Activated CD4-positive, alpha-beta T cell treated with anti-CD3 and anti-CD28 coated beads for 36 hours (primary cell): ENCODE measurements around the gene ATP9A. TPM values are rescaled to one million over a fixed set of nuclear protein-coding genes. Genes with fewer than 3 reads are reported as not detected.
A peak's percentile ranks its signal among the peaks of the same experiment; 100 is the strongest.
"Not testable (repeated sequence)": the region's sequence is repeated elsewhere in the genome, so short reads cannot be mapped to it uniquely, and the experiment has no call there.

Experiments
- ATAC-seq: fragments of 200-7000 bp; cut with Tn5 transposase; one replicate; pipeline ENCODE4 v1.10.0; 2021; ENCODE audit warnings: mild to moderate bottlenecking, moderate library complexity
- CTCF ChIA-PET: fragments of 350-600 bp; sonication (Branson Sonifier 250); formaldehyde crosslinking; loops from one replicate; lab custom pipeline; 2021; ENCODE audit warnings: antibody characterized with exemption; lab: Charles Lee
- POLR2A ChIA-PET: fragments of 350-600 bp; sonication (Branson Sonifier 250); formaldehyde crosslinking; loops from one replicate; lab custom pipeline; 2021; ENCODE audit warnings: antibody characterized with exemption, inconsistent platforms; lab: Charles Lee
- DNase-seq: peaks from one replicate; pipeline ENCODE4 v3.0.0-alpha.2; 2020
- H3K27ac Mint-ChIP-seq: one replicate; pipeline ENCODE4 v1.8.0; 2021; ENCODE audit warnings: mixed read lengths
- H3K27me3 Mint-ChIP-seq: one replicate; pipeline ENCODE4 v1.8.0; 2021; ENCODE audit warnings: mixed read lengths
- H3K36me3 Mint-ChIP-seq: one replicate; pipeline ENCODE4 v1.8.0; 2021; ENCODE audit warnings: low read depth, mixed read lengths
- H3K4me1 Mint-ChIP-seq: one replicate; pipeline ENCODE4 v1.8.0; 2021; ENCODE audit warnings: mixed read lengths
- H3K4me3 Mint-ChIP-seq: one replicate; pipeline ENCODE4 v1.8.0; 2021; ENCODE audit warnings: mild to moderate bottlenecking, moderate library complexity, mixed read lengths
- H3K9me3 Mint-ChIP-seq: one replicate; pipeline ENCODE4 v1.8.0; 2021; ENCODE audit warnings: low read depth, mixed read lengths
- intact Hi-C, 2 experiments: fragments of 100-400 bp; cut with DNase I in 1 of 2; cut with micrococcal nuclease in 1 of 2; formaldehyde crosslinking; loops; one replicate each; pipeline versions ENCODE4 v1.14.2 to v1.15.1; 2022 to 2024; cut with DNase I, micrococcal nuclease
- total RNA-seq, 2 experiments: library from RNA; stranded (reverse); gene quantifications; one replicate each; pipeline ENCODE4 v1.2.3, GENCODE V29; 2021

ATP9A gene
- total RNA-seq, 2 experiments from 2014 or later: 2.2 to 2.7 TPM

DNA sequence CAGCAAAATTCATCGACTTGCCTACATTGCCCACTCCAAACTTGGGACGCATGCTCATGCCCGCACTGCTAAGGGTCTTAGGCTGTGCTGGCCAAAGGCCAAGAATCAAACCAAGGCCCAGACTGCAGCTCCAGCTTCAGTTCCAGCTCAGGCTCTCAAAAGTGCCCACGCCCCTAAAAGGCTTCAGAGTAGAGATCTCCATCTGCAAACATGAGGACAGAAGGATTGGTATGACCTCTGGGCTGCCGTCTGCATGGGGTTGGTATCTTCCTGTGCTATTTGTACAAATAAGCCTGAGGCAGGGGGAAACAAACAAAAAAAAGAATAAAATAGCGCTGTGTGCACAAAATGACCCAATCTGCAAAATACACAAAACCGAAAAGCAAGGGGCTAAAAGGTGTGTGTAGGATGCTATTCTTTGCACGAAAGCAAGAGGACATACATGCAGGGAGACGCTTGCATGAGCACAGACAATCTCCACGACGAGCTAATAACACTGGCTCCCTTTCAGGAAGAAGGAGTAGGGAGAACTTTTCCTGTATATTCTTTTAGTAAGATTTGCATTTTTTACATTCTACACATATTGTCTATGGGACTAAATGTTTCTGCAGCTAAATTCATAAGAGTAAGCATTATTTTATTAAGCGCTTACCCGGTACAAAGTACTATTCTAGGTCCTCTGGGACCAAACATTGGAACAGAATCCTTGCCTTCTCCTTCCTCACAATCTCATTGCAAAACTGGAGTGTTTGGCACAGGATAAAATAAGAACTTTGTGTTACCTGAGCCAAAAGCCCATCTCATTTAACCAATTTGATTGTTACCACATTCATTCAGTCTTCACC lies 33.1 kb downstream of the ATP9A start:
- Mint-ChIP-seq H3K36me3 (no peaks in the 10 kb centered on the region), H3K9me3 (no peaks in the 10 kb centered on the region), H3K4me1 (peaks cover 13% of the 10 kb centered on the region), H3K4me3 (no peak overlapping the region), H3K27ac (no peak overlapping the region), H3K27me3 (peaks cover 3% of the 10 kb centered on the region)
- DNase-seq (no peak), ATAC-seq (no peak)
- ChIA-PET CTCF (interaction anchor here (0.6 kb wide), 1 partner anchor 73 kb away, joined by 3 read pairs; no protein-coding TSS in a partner anchor), POLR2A (no interaction called here)
- intact Hi-C loops: no loop called here

DNA sequence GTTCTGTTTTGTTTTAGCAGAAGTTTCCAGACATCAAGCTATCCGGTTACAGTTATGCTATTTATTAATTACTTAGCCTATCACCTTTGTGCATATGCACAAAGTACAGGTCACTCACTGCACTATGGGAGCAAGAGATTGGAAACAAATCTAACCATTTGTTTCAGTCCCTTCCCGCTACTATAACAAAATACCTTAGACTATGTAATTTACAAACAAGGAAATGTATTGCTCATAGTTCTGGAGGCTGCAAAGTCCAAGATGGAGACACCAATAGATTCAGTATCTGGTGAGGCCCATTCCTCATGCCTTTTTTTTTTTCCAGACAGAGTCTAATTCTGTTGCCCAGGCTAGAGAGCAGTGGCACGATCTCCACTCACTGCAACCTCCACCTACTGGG lies 35.1 kb downstream of the ATP9A start:
- Mint-ChIP-seq H3K27me3 (peaks cover 3% of the 10 kb centered on the region), H3K27ac (no peak overlapping the region), H3K36me3 (no peaks in the 10 kb centered on the region), H3K9me3 (no peaks in the 10 kb centered on the region), H3K4me3 (no peak overlapping the region), H3K4me1 (peaks cover 13% of the 10 kb centered on the region)
- POLR2A ChIA-PET: no interaction called here
- CTCF ChIA-PET: interaction anchor here (0.6 to 0.7 kb wide), 2 partner anchors 563 to 1567 kb away, joined by 3 to 4 read pairs; no protein-coding TSS in a partner anchor
- ATAC-seq (no peak), DNase-seq (no peak)
- intact Hi-C loops: no loop called here

DNA sequence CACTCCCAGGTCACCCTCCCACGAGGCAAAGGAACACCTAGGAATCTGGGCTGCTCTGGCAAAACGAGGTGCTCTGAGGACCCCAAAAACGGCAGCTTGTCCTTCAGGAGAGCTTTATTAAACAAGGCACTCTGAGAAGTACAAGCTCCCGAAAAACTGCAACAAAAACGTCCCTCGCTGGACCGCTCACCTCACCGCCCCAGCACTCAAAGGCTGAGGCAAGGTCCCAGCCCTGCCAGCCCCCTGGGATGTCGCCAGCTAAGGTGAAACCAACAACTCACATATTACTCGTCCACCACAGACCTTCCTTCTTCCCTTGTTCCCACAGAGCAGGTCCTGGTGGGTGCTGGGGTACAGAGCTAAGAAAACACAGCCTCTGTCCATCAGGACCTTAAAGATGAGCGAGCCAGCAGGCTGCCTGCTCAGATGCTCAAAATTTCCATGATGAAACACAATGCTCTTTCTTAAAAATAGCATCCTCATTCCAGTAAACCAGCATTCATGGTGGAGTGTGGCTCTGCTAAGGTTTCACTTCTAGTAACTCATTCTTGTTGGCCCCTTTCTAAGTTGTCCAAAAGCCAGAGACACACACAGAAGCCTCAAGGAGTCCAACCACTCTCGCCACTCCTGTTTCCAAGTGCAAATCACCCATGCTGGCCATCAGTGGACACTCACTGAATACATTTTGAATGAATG lies 35.9 kb downstream of the ATP9A start:
- Mint-ChIP-seq H3K4me3 (peak overlapping the region; percentile 67), H3K9me3 (no peaks in the 10 kb centered on the region), H3K4me1 (peaks cover 13% of the 10 kb centered on the region), H3K27me3 (peaks cover 3% of the 10 kb centered on the region), H3K36me3 (no peaks in the 10 kb centered on the region), H3K27ac (peak overlapping the region; percentile 87)
- ChIA-PET CTCF (interaction anchor here (0.5 to 1.3 kb wide), 5 partner anchors 11 to 234 kb away, joined by 3 to 7 read pairs (median 3); no protein-coding TSS in a partner anchor), POLR2A (no interaction called here)
- DNase-seq (peak; percentile 40), ATAC-seq (peak; percentile 80)
- intact Hi-C loops: no loop called here

DNA sequence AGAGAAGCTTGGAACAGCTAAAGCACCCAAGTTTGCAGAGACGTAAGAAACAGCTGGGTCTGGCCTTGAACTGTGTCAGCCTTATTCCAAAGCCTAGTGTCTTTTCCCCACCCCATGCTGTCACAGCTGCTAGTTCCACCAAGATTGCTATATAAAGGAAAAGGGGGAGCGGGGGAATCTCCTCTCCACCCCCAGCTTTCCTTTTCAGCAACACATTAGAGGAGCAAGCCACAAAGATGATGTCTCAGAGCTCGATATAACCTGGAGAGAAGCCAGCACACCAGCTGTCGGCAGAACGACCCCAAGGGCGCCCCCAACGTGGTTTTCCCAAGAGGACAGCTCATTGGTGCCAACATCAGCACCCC lies 36.5 kb downstream of the ATP9A start:
- Mint-ChIP-seq H3K27me3 (peaks cover 3% of the 10 kb centered on the region), H3K9me3 (no peaks in the 10 kb centered on the region), H3K36me3 (no peaks in the 10 kb centered on the region), H3K4me1 (peaks cover 13% of the 10 kb centered on the region), H3K27ac (peak overlapping the region; percentile 42), H3K4me3 (peak overlapping the region; percentile 67)
- DNase-seq: no peak
- intact Hi-C loops: no loop called here
- ATAC-seq: no peak
- ChIA-PET CTCF (interaction anchor here (0.5 to 1.3 kb wide), 5 partner anchors 11 to 234 kb away, joined by 3 to 7 read pairs (median 3); no protein-coding TSS in a partner anchor), POLR2A (no interaction called here)

DNA sequence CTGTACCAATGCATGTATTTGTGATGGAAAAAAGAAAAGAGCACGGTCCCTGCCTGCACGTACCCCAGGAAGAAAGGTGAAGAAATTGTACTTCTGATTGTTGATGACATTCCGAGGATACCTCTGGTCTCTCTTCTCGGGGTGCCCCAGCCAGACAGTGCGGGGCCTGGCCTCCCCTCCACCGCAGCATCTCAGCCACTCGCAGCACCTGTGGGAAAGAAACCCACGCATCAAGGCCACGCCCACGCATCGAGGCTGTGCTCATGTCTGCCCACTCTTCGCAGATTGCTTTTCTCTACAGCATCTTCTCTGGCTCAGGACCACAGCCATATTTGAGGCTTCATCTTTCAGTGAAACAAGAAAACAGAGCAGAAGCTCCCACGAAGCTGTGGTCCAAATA lies 38.4 kb downstream of the ATP9A start:
- intact Hi-C loops: no loop called here
- Mint-ChIP-seq H3K4me3 (no peak overlapping the region), H3K27ac (no peak overlapping the region), H3K4me1 (peaks cover 13% of the 10 kb centered on the region), H3K9me3 (no peaks in the 10 kb centered on the region), H3K36me3 (no peaks in the 10 kb centered on the region), H3K27me3 (peaks cover 3% of the 10 kb centered on the region)
- ChIA-PET CTCF (no interaction called here), POLR2A (no interaction called here)
- DNase-seq (no peak), ATAC-seq (no peak)

DNA sequence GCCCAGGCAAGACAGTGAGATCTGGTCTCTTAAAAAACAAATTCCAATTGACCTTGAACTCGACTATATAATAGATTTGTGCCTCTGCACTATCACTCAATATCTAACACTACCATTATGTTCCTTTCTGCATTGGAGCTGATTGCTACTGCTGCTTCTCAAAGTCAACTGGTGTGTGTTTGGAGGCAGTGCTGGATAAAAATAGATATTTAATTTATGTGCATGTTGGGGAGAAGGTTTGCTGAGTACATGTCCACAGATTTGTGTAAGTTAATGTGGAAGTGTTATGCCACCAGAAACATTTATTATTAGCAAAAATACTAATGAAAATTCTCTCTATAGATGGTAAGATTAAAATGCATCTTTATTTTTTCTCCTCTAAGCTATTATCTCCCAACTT lies 39.5 kb downstream of the ATP9A start:
- peaks cover 13% of the 10 kb centered on the region for H3K4me1 Mint-ChIP-seq
- H3K27me3 Mint-ChIP-seq: peaks cover 3% of the 10 kb centered on the region
- no peak for ATAC-seq
- no peaks in the 10 kb centered on the region for H3K9me3 Mint-ChIP-seq
- H3K4me3 Mint-ChIP-seq: no peak overlapping the region
- ChIA-PET POLR2A (no interaction called here), CTCF (interaction anchor here (1.0 kb wide), 1 partner anchor 71 kb away, joined by 3 read pairs; no protein-coding TSS in a partner anchor)
- DNase-seq: no peak
- intact Hi-C loops: no loop called here
- no peak overlapping the region for H3K27ac Mint-ChIP-seq
- H3K36me3 Mint-ChIP-seq: no peaks in the 10 kb centered on the region

DNA sequence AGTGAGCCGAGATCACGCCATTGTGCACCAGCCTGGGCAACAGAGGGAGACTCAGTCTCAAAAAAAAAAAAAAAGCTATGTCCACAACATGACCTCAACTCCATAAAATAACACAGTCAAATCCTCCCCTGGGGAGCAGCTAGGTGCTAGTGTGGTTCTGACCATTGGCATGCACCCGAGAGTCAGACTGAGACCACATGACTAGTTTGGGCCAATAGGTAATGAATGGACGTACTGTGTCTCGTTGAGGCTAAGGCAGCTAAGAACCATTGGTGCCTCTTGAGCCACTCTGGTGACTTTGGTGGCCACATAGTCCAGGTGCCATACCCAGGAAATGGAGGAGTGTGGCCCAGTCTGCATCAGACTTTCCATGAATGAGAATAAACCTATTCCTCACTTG lies 40.3 kb downstream of the ATP9A start:
- peaks cover 13% of the 10 kb centered on the region for H3K4me1 Mint-ChIP-seq
- CTCF ChIA-PET: no interaction called here
- intact Hi-C loops: no loop called here

DNA sequence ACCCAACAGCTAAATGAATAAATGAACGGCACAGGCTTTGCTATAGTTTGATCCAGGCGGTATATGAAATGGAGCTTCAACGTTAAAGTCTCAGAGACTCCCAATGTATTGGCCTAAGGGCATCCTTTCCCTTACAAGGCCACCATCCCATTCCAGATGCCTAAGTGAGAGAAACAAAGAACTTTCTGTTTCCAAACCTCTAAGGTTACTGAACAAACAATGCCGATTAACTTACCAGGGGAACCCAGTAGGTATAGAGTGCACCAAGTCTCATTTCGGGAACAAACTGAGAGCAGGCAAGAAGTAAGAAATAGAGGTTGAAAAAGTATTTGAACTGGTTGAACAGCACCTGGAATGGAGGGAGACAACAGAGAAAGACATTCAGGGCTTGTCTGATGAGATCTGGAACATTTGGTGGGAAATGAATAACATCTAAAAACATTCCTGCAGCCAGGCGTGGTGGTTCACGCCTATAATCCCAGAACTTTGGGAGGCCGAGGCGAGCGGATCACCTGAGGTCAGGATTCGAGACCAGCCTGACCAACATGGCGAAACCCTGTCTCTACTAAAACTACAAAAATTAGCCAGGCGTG lies 42.5 kb downstream of the ATP9A start:
- DNase-seq: no peak
- no peak overlapping the region for H3K27ac Mint-ChIP-seq
- H3K4me1 Mint-ChIP-seq: peaks cover 6% of the 10 kb centered on the region
- no peak for ATAC-seq
- peaks cover 6% of the 10 kb centered on the region for H3K27me3 Mint-ChIP-seq
- no peaks in the 10 kb centered on the region for H3K9me3 Mint-ChIP-seq
- ChIA-PET CTCF (interaction anchor here (0.6 kb wide), 1 partner anchor 505 kb away, joined by 4 read pairs; no protein-coding TSS in a partner anchor), POLR2A (no interaction called here)
- H3K36me3 Mint-ChIP-seq: no peaks in the 10 kb centered on the region
- H3K4me3 Mint-ChIP-seq: no peak overlapping the region
- intact Hi-C loops: no loop called here

More for the DNA sequence above, 40.3 kb downstream of the ATP9A start:
- Mint-ChIP-seq H3K27me3 (peaks cover 3% of the 10 kb centered on the region), H3K27ac (no peak overlapping the region), H3K4me3 (no peak overlapping the region), H3K9me3 (no peaks in the 10 kb centered on the region), H3K36me3 (no peaks in the 10 kb centered on the region)
- POLR2A ChIA-PET: no interaction called here
- DNase-seq (no peak), ATAC-seq (no peak)

DNA sequence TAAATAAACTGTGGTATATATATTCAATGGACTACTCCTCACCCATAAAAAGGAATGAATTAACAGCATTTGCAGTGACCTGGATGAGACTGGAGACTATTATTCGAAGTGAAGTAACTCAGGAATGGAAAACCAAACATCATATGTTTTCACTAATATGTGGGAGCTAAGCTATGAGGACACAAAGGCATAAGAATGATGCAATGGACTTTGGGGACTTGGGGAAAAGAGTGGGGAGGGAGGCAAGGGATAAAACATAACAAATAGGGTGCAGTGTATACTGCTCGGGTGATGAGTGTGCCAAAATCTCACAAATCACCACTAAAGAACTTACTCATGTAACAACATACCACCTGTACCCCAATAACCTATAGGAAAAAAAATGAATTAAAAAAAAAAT lies 45.2 kb downstream of the ATP9A start:
- POLR2A ChIA-PET, H3K4me3 Mint-ChIP-seq, CTCF ChIA-PET, ATAC-seq, H3K27me3 Mint-ChIP-seq, H3K36me3 Mint-ChIP-seq, H3K4me1 Mint-ChIP-seq, H3K27ac Mint-ChIP-seq, H3K9me3 Mint-ChIP-seq, DNase-seq: not testable (repeated sequence)
- intact Hi-C loops: loop anchor here in 1 of 2 experiments (5.0 kb wide), 1 partner anchor 44 kb away; the partner anchor contains the start of gene ATP9A

DNA sequence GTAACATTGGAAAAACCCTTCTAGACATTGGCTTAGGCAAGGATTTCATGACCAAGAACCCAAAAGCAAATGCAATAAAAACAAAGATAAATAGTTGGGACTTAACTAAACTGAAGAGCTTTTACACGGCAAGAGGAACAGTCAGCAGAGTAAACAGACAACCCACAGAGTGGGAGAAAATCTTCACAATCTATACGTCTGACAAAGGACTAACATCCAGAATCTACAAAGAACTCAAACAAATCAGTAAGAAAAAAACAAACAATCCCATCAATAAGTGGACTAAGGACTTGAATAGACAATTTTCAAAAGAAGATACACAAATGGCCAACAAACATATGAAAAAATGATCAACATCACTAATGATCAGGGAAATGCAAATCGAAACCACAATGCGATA lies 45.9 kb downstream of the ATP9A start:
- H3K9me3 Mint-ChIP-seq, H3K36me3 Mint-ChIP-seq, CTCF ChIA-PET, DNase-seq, ATAC-seq, H3K27ac Mint-ChIP-seq, H3K4me3 Mint-ChIP-seq, H3K27me3 Mint-ChIP-seq, POLR2A ChIA-PET, H3K4me1 Mint-ChIP-seq: not testable (repeated sequence)
- intact Hi-C loops: loop anchor here in 1 of 2 experiments (5.0 kb wide), 1 partner anchor 45 kb away; the partner anchor contains the start of gene ATP9A

DNA sequence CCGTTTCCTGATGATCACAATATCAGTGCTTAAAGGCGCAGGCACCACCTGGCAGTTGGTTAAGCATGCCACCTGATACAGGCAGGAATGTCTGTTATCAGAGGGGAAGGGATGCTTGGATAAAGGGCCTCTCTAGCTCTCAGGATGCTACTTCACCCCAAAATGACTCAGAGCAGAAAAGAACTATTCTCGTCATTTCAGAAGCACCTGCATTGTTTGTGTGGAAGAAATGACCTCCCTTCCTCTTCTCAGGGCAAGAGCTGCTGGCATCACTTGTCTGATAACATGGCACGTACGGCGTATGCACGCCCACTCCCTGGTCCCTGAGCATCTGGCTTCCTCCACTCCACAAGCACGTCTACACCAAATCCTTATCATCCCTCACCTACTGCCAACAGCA lies 47.3 kb downstream of the ATP9A start:
- Mint-ChIP-seq H3K4me1 (peaks cover 13% of the 10 kb centered on the region), H3K27ac (peak overlapping the region; percentile 17), H3K9me3 (no peaks in the 10 kb centered on the region), H3K4me3 (no peak overlapping the region), H3K27me3 (peaks cover 8% of the 10 kb centered on the region), H3K36me3 (no peaks in the 10 kb centered on the region)
- DNase-seq (peak; percentile 70), ATAC-seq (peak; percentile 85)
- ChIA-PET POLR2A (no interaction called here), CTCF (interaction anchor here (0.8 kb wide), 1 partner anchor 11 kb away, joined by 3 read pairs; no protein-coding TSS in a partner anchor)
- intact Hi-C loops: loop anchor here in 1 of 2 experiments (2.0 to 5.0 kb wide), 2 partner anchors 46 to 60 kb away; partner anchors contain the start of gene ATP9A
